Activated T-helper 17 cell treated with anti-CD3 and anti-CD28 coated beads, Interleukin-2, amount 50 U/mL, for 72 hours (primary cell): ENCODE results near the gene CLEC10A. TPM values are rescaled to one million over a fixed set of nuclear protein-coding genes. Genes with fewer than 3 reads are reported as not detected.

Source experiments
- ATAC-seq: fragments of 150-1000 bp; cut with Tn5 transposase; replicated peaks from 2 replicates; pipeline ENCODE4 v1.10.0; 2021; ENCODE audit warnings: mild to moderate bottlenecking, moderate library complexity
- H3K27ac Mint-ChIP-seq: one replicate; pipeline ENCODE4 v1.8.0; 2022; ENCODE audit warnings: mixed read lengths
- H3K27me3 Mint-ChIP-seq: one replicate; pipeline ENCODE4 v1.8.0; 2022; ENCODE audit warnings: mixed read lengths
- H3K36me3 Mint-ChIP-seq: one replicate; pipeline ENCODE4 v1.8.0; 2022; ENCODE audit warnings: low read depth, mild to moderate bottlenecking, mixed read lengths
- H3K4me1 Mint-ChIP-seq: one replicate; pipeline ENCODE4 v1.8.0; 2022; ENCODE audit warnings: mixed read lengths
- H3K4me3 Mint-ChIP-seq: one replicate; pipeline ENCODE4 v1.8.0; 2022; ENCODE audit warnings: mild to moderate bottlenecking, mixed read lengths
- H3K9me3 Mint-ChIP-seq: one replicate; pipeline ENCODE4 v1.8.0; 2022; ENCODE audit warnings: mixed read lengths
- total RNA-seq, 2 donors: library from RNA; stranded (reverse); gene quantifications; one replicate each; pipeline ENCODE4 v1.2.3, GENCODE V29; 2022

CLEC10A gene
- total RNA-seq, 2 donors from 2014 or later, result not detected

GRCh38 chr17:7045492-7046126 lies 34.4 kb downstream of the CLEC10A start:
- H3K27ac Mint-ChIP-seq, result peak overlapping the region; percentile 98
- peak overlapping the region; percentile 88 for H3K4me3 Mint-ChIP-seq
- no peaks in the 10 kb centered on the region for H3K9me3 Mint-ChIP-seq
- H3K27me3 Mint-ChIP-seq, result no peaks in the 10 kb centered on the region
- H3K36me3 Mint-ChIP-seq, result peaks cover 24% of the 10 kb centered on the region
- ATAC-seq, result peak; percentile 7
- peaks cover 24% of the 10 kb centered on the region for H3K4me1 Mint-ChIP-seq

DNA sequence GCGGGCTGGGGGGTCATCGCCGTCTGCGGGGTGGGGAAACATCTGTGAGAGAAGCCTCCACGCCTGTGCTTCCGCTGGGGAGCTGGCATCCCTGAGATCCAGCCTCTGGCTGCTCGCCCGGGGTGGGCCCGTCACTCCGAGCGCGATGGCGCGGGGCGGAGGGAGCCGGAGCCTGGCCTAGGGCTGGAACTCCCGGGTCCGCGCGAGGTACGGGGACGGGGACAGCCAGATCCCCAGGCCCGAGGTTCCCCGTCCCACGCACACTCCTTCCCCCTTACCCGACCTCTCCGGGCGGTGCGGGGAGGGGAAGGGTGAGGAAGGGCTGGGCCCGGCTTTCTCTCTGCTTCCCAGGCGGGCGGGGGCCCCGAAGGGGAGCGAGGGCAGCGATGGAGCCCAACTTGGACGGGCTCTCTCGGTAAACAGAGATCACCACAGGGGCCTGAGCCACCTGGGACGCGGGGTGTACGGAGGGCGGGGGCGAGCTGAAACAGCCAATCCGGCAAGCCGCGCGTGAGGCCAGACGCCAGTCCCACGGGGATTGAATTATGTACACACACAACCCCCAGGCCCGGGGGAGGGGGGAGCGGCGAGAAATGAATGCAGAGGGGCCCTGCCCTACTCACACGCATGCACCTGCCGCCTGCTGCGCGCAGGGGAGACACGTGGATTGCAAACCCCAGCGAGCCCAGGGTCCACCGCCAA lies 36.4 kb downstream of the CLEC10A start, which contains the start of gene SLC16A11:
SLC16A11 (minus strand) TSS at position 596 of the 702 bp plus-strand sequence; CDS start at position 17, 579 bp downstream.
- Mint-ChIP-seq H3K27ac (peak within 1 kb of the TSS; percentile 67), H3K27me3 (no peaks in the 10 kb centered on the region), H3K4me1 (peaks cover 14% of the 10 kb centered on the region), H3K9me3 (no peaks in the 10 kb centered on the region), H3K4me3 (peak within 1 kb of the TSS; percentile 88), H3K36me3 (peaks cover 26% of the 10 kb centered on the region)
- ATAC-seq, result peak; percentile 6

DNA sequence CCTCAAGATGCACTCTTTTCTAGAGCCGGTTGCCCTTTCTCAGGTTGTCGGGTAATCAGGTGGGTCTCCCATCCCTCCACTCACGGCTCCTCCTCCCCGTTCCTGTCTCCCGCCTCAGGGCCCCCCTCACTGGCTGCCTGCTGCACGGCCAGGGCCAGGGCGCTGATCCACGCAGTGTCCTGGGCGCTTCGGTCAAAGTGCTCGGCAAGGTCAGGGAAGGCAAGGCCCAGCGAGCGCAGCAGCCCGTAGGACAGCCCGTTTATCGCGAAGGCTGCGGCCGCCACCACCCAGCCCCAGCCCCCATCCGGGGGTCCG lies 36.9 kb downstream of the CLEC10A start:
- H3K9me3 Mint-ChIP-seq, result no peaks in the 10 kb centered on the region
- H3K36me3 Mint-ChIP-seq, result peaks cover 26% of the 10 kb centered on the region
- H3K27ac Mint-ChIP-seq, result no peak overlapping the region
- H3K4me3 Mint-ChIP-seq, result peak overlapping the region; percentile 75
- peaks cover 18% of the 10 kb centered on the region for H3K4me1 Mint-ChIP-seq
- ATAC-seq, result no peak
- H3K27me3 Mint-ChIP-seq, result no peaks in the 10 kb centered on the region

- Mint-ChIP-seq H3K4me3 (peak overlapping the region; percentile 75), H3K4me1 (peaks cover 16% of the 10 kb centered on the region), H3K9me3 (no peaks in the 10 kb centered on the region), H3K27me3 (no peaks in the 10 kb centered on the region), H3K27ac (peak overlapping the region; percentile 67), H3K36me3 (peaks cover 21% of the 10 kb centered on the region)
- peak; percentile 20 for ATAC-seq
These were observed 37.4 kb downstream of the CLEC10A start for GRCh38 chr17:7042501-7043181.

DNA sequence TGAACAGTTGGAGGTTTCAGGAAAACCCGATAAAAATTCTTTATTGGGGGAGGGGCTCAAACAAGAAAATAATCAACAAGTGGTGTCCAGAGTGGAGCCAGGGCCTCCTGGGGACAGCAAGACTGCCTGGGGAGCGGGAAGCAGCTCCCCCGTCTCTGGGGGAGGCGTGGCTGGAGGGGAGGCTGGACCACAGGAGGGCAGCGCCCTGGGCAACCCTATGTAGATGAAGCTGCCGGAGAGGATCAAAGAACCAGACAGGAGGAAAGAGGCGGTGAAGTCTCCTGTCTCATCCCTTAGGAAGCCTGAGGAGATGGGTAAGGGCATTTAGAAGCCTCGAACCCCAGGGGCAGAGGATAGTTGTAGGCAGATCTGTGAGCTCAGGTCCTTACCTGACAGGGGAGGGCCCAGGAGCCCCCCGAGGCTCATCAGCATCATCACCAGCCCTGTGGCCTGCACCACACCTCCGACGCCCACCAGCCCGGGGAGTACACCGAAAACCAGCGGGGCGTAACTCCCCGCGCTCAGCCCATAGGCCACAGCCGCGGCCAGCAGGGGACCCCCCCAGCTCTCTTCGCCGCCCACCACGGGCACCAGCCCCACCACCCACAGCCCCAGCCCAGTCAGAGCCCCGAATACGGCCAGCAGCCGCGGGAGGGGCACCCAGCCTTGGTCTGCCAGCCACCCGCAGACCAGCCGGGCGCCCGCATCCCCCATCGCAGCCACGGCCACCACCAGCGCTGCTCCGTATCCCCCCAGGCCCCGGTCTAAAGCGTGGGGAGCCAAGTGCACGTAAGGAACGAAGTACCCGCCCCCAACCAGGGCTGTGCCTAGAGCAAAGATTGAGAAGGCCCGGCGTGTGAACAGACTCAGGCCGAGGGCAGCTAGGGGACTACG lies 38.2 kb downstream of the CLEC10A start:
- H3K4me1 Mint-ChIP-seq, result peaks cover 11% of the 10 kb centered on the region
- H3K36me3 Mint-ChIP-seq, result peaks cover 14% of the 10 kb centered on the region
- peak overlapping the region; percentile 67 for H3K27ac Mint-ChIP-seq
- H3K27me3 Mint-ChIP-seq, result no peaks in the 10 kb centered on the region
- no peak for ATAC-seq
- H3K4me3 Mint-ChIP-seq, result peak overlapping the region; percentile 75
- H3K9me3 Mint-ChIP-seq, result no peaks in the 10 kb centered on the region

- H3K9me3 Mint-ChIP-seq, result no peaks in the 10 kb centered on the region
- H3K4me1 Mint-ChIP-seq, result peaks cover 4% of the 10 kb centered on the region
- no peak for ATAC-seq
- no peaks in the 10 kb centered on the region for H3K27me3 Mint-ChIP-seq
- peaks cover 24% of the 10 kb centered on the region for H3K36me3 Mint-ChIP-seq
- H3K4me3 Mint-ChIP-seq, result no peak overlapping the region
- H3K27ac Mint-ChIP-seq, result no peak overlapping the region
These were observed 40.2 kb downstream of the CLEC10A start for GRCh38 chr17:7039832-7040231.

- Mint-ChIP-seq H3K4me3 (peak overlapping the region; percentile 97), H3K36me3 (peaks cover 24% of the 10 kb centered on the region), H3K27me3 (no peaks in the 10 kb centered on the region), H3K9me3 (no peaks in the 10 kb centered on the region), H3K27ac (peak overlapping the region; percentile 23), H3K4me1 (peaks cover 7% of the 10 kb centered on the region)
- no peak for ATAC-seq
These were observed 41.8 kb downstream of the CLEC10A start for GRCh38 chr17:7038025-7038862.

DNA sequence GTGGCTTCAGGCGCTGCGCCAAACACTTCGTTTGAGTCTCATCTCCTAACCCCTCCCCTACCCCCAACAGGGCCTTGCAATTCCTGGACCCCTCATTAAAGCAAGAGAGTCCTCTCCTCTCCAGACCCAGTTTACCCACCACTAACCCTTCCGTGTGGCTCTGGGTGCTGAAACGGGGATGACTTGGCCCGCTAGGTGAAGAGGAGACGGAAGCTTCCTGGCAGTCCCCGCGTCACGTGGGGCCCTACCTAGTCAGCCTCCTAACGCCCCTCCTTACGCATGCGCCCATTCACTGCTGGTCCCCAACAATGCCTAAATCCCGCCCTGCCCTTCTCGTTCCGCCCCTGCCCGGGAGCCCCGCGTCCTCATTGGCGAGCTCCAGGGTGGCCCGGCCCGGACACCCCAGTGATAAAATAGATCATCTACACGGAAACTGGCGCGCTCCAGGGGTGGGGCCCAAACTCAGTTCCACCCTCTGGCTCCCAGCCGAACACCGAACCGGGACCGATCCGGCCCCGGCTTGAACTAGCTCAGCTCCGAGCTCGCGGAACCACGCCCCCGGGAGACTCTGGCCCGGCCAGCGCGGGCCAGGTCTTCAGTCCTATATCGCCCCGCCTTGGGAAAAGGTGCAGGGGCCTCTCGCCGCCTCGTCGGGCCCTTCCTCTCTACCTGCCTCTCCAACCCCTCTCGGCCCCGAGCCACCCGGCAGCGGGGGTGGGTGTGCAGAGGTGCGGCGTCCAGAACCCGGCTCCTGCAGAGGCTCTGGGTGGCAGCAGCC lies 44.3 kb downstream of the CLEC10A start, which contains the start of gene SLC16A13:
SLC16A13 (plus strand) TSS at position 425 of the 778 bp plus-strand sequence. CDS start 368 bp downstream, outside the sequence.
- H3K27me3 Mint-ChIP-seq, result no peaks in the 10 kb centered on the region
- peak; percentile 95 for ATAC-seq
- H3K27ac Mint-ChIP-seq, result peak within 1 kb of the TSS; percentile 99
- peaks cover 17% of the 10 kb centered on the region for H3K36me3 Mint-ChIP-seq
- H3K4me3 Mint-ChIP-seq, result peak within 1 kb of the TSS; percentile 97
- no peaks in the 10 kb centered on the region for H3K9me3 Mint-ChIP-seq
- peaks cover 14% of the 10 kb centered on the region for H3K4me1 Mint-ChIP-seq

DNA sequence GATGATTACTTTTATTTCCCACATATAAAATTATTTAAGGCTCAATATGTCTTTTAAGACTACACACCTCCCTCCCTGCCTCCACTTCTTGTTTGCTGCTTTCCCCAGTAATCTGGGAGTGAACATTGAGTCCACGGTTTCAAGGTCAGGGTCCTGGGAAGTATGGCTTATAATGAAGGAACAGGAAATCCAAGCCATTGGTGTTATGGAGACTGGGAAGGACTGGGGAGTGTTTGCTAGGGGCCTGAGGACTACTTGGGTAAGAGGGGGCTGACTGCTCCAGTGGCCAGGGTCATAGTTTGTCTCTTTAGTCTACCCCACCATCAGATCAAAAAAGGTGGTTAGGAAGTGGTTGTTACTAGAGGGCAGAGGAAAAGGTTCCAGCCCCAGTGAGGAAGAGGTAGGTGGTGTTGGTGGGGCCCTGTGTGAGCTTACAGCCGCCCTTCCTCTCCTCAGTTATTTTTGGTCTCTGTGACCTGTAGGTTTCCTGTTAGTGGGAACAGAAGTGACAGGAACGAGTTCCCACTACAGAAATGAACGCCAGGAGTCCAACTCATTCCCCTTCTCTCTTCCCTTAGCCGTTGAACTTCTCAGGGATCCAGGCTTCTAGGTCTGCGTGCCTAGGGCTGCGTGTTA lies 45.0 kb downstream of the CLEC10A start:
- H3K4me3 Mint-ChIP-seq, result peak overlapping the region; percentile 97
- peak; percentile 57 for ATAC-seq
- peak overlapping the region; percentile 99 for H3K27ac Mint-ChIP-seq
- H3K4me1 Mint-ChIP-seq, result peaks cover 19% of the 10 kb centered on the region
- peaks cover 13% of the 10 kb centered on the region for H3K36me3 Mint-ChIP-seq
- no peaks in the 10 kb centered on the region for H3K9me3 Mint-ChIP-seq
- H3K27me3 Mint-ChIP-seq, result no peaks in the 10 kb centered on the region

DNA sequence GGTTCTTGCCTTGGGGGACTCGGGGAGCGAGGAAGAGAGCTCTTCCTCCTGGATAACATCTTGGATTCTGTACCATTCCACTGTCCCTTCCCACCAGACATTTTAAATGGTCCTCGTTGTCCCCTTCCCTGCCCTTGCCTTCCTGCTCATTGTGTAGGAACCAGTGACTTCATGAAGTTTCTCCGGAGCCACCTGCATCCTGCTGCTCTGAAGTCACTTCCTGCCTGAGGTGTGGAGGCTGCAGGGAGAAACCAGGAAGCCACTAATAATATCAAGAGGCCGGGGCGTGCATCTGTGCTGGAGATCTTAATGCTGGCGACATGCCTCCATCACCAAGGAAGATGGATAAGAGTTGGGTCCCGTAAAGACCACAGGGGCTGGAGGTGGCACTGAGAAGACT lies 50.4 kb downstream of the CLEC10A start:
- H3K4me1 Mint-ChIP-seq, result peaks cover 32% of the 10 kb centered on the region

DNA sequence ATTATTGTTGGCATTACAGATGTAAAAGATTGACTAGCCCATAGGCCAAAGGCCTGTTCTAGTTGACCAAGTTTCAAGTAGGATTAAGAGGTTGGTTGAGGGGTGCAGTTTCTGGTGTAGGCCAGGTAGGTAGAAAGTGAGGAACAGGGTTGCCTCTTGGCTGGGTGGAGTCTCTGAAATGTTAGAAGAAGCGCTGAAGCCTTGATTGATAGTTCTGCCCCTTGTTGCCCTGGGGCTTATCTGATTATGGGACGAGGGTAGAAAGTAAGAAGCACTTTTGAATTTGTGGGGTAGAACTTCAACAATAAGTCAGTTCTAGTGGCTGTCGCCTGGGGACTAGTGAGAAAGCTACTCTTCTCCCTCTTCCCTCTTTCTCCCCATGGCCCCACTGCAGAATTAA lies 51.0 kb downstream of the CLEC10A start:
- no peak for ATAC-seq
- Mint-ChIP-seq H3K27ac (peak overlapping the region; percentile 74), H3K27me3 (no peaks in the 10 kb centered on the region), H3K4me3 (peak overlapping the region; percentile 65), H3K4me1 (peaks cover 29% of the 10 kb centered on the region), H3K36me3 (no peaks in the 10 kb centered on the region), H3K9me3 (no peaks in the 10 kb centered on the region)

More for the DNA sequence above, 50.4 kb downstream of the CLEC10A start:
- peak overlapping the region; percentile 65 for H3K4me3 Mint-ChIP-seq
- no peaks in the 10 kb centered on the region for H3K9me3 Mint-ChIP-seq
- no peaks in the 10 kb centered on the region for H3K36me3 Mint-ChIP-seq
- peak overlapping the region; percentile 74 for H3K27ac Mint-ChIP-seq
- H3K27me3 Mint-ChIP-seq, result no peaks in the 10 kb centered on the region
- peak; percentile 98 for ATAC-seq

- Mint-ChIP-seq H3K27me3 (no peaks in the 10 kb centered on the region), H3K4me1 (peaks cover 37% of the 10 kb centered on the region), H3K27ac (no peak overlapping the region), H3K36me3 (no peaks in the 10 kb centered on the region), H3K4me3 (no peak overlapping the region), H3K9me3 (no peaks in the 10 kb centered on the region)
- ATAC-seq, result no peak
These were observed 52.7 kb downstream of the CLEC10A start for GRCh38 chr17:7027335-7027734.
